Measurements from ENCODE around the gene KCNJ9. TPM values are rescaled to one million over a fixed set of nuclear protein-coding genes. Genes with fewer than 3 reads are reported as not detected.

The KCNJ9 gene
- total RNA-seq, 1 experiment from 2014 or later = not detected

- no peaks in the 10 kb centered on the region for H3K9me3 Mint-ChIP-seq (ENCODE audit: low read depth, unreplicated experiment)
- no peak overlapping the region for H3K27ac Mint-ChIP-seq (ENCODE audit: unreplicated experiment)
- H3K27me3 Mint-ChIP-seq (ENCODE audit: unreplicated experiment) = peaks cover 75% of the 10 kb centered on the region
- H3K36me3 Mint-ChIP-seq (ENCODE audit: insufficient read depth, unreplicated experiment) = no peaks in the 10 kb centered on the region
- H3K4me3 Mint-ChIP-seq (ENCODE audit: low read depth, unreplicated experiment) = no peak overlapping the region
- no peak for DNase-seq
- CTCF ChIA-PET = interaction anchor here (0.5 to 0.7 kb wide), 2 partner anchors 231 to 956 kb away, joined by 4 to 8 read pairs; no protein-coding TSS in a partner anchor
- H3K4me1 Mint-ChIP-seq (ENCODE audit: low read depth, unreplicated experiment) = peaks cover 12% of the 10 kb centered on the region
- no TSS peak for BruUV-seq (replicated peaks)
- no peak for TF ChIP-seq CTCF (IDR thresholded peaks at IDR 0.05; ENCODE audit: unreplicated experiment)
- intact Hi-C loops (cut with micrococcal nuclease; ENCODE audit: unreplicated experiment) = no loop called here
Measured at GRCh38 chr1:160112357-160112756, 31.0 kb downstream of the KCNJ9 start.

GRCh38 chr1:160113407-160113806 is 32.1 kb downstream of the KCNJ9 start:
- BruUV-seq (replicated peaks) = no TSS peak
- Mint-ChIP-seq H3K27ac (ENCODE audit: unreplicated experiment) (no peak overlapping the region), H3K4me3 (ENCODE audit: low read depth, unreplicated experiment) (no peak overlapping the region), H3K9me3 (ENCODE audit: low read depth, unreplicated experiment) (no peaks in the 10 kb centered on the region), H3K36me3 (ENCODE audit: insufficient read depth, unreplicated experiment) (no peaks in the 10 kb centered on the region), H3K27me3 (ENCODE audit: unreplicated experiment) (peaks cover 79% of the 10 kb centered on the region), H3K4me1 (ENCODE audit: low read depth, unreplicated experiment) (peaks cover 12% of the 10 kb centered on the region)
- intact Hi-C loops (cut with micrococcal nuclease; ENCODE audit: unreplicated experiment) = no loop called here
- DNase-seq = no peak
- no peak for TF ChIP-seq CTCF (IDR thresholded peaks at IDR 0.05; ENCODE audit: unreplicated experiment)
- CTCF ChIA-PET = no interaction called here

GRCh38 chr1:160114085-160114484 is 32.7 kb downstream of the KCNJ9 start:
- Mint-ChIP-seq H3K27ac (ENCODE audit: unreplicated experiment) (no peak overlapping the region), H3K4me1 (ENCODE audit: low read depth, unreplicated experiment) (peaks cover 8% of the 10 kb centered on the region), H3K9me3 (ENCODE audit: low read depth, unreplicated experiment) (no peaks in the 10 kb centered on the region), H3K27me3 (ENCODE audit: unreplicated experiment) (peaks cover 79% of the 10 kb centered on the region), H3K36me3 (ENCODE audit: insufficient read depth, unreplicated experiment) (no peaks in the 10 kb centered on the region), H3K4me3 (ENCODE audit: low read depth, unreplicated experiment) (no peak overlapping the region)
- TF ChIP-seq CTCF (IDR thresholded peaks at IDR 0.05; ENCODE audit: unreplicated experiment) = no peak
- CTCF ChIA-PET = no interaction called here
- BruUV-seq (replicated peaks) = no TSS peak
- intact Hi-C loops (cut with micrococcal nuclease; ENCODE audit: unreplicated experiment) = no loop called here
- DNase-seq = no peak

- H3K4me3 Mint-ChIP-seq (ENCODE audit: low read depth, unreplicated experiment) = no peak within 1 kb of the TSS
- CTCF ChIA-PET = interaction anchor here (1.5 kb wide), 1 partner anchor 136 kb away, joined by 3 read pairs; no protein-coding TSS in a partner anchor
- BruUV-seq (replicated peaks) = no TSS peak
- peaks cover 87% of the 10 kb centered on the region for H3K27me3 Mint-ChIP-seq (ENCODE audit: unreplicated experiment)
- H3K9me3 Mint-ChIP-seq (ENCODE audit: low read depth, unreplicated experiment) = no peaks in the 10 kb centered on the region
- no peak for TF ChIP-seq CTCF (IDR thresholded peaks at IDR 0.05; ENCODE audit: unreplicated experiment)
- H3K36me3 Mint-ChIP-seq (ENCODE audit: insufficient read depth, unreplicated experiment) = no peaks in the 10 kb centered on the region
- H3K27ac Mint-ChIP-seq (ENCODE audit: unreplicated experiment) = no peak within 1 kb of the TSS
- no peak for DNase-seq
- intact Hi-C loops (cut with micrococcal nuclease; ENCODE audit: unreplicated experiment) = no loop called here
- no peaks in the 10 kb centered on the region for H3K4me1 Mint-ChIP-seq (ENCODE audit: low read depth, unreplicated experiment)
Measured at GRCh38 chr1:160115545-160116282, 34.4 kb downstream of the KCNJ9 start, which contains the start of gene ATP1A2. ATP1A2 (plus strand) TSS chr1:160115759; CDS start chr1:160115862, 103 bp downstream.

Data from Calu3 (cell line).